Neural cell (in vitro differentiated cells): ENCODE results near the gene MYOG. TPM values are rescaled to one million over a fixed set of nuclear protein-coding genes. Genes with fewer than 3 reads are reported as not detected.

Experiments used
- H2AFZ ChIP-seq: fragments of 200-600, 300-800 bp; sonication (generic), shearing (Covaris generic); 2 replicates; pipeline ENCODE4 v1.6.0; 2014; ENCODE audit warnings: low read depth, mild to moderate bottlenecking, antibody characterized with exemption, low read length, moderate library complexity
- H3F3A ChIP-seq: fragments of 200-600 bp; shearing (Covaris generic); 2 replicates; pipeline ENCODE4 v1.6.1; 2016; ENCODE audit warnings: mild to moderate bottlenecking, moderate library complexity, mixed read lengths, antibody characterized with exemption, low read length; ENCODE audit not compliant: insufficient read depth, poor library complexity, severe bottlenecking
- H3K27ac ChIP-seq: fragments of 200-600, 300-800 bp; sonication (generic), shearing (Covaris generic); 2 replicates; pipeline ENCODE4 v1.5.1; 2014; ENCODE audit warnings: mild to moderate bottlenecking, low read length, moderate library complexity
- H3K27me3 ChIP-seq: fragments of 300-800, 200-600 bp; sonication (generic), shearing (Covaris generic); 2 replicates; pipeline ENCODE4 v1.6.0; 2014; ENCODE audit warnings: mild to moderate bottlenecking, low read depth, low read length, moderate library complexity; ENCODE audit not compliant: insufficient read depth
- H3K36me3 ChIP-seq: fragments of 300-800, 200-600 bp; sonication (generic), shearing (Covaris generic); 2 replicates; pipeline ENCODE4 v1.5.1; 2014; ENCODE audit warnings: mild to moderate bottlenecking, antibody characterized with exemption, low read length, moderate library complexity; ENCODE audit not compliant: insufficient read depth
- H3K4me2 ChIP-seq: fragments of 300-800, 200-600 bp; sonication (generic), shearing (Covaris generic); 2 replicates; pipeline ENCODE4 v1.6.0; 2014; ENCODE audit warnings: mild to moderate bottlenecking, low read length
- H3K4me3 ChIP-seq: fragments of 300-800, 200-600 bp; sonication (generic), shearing (Covaris generic); 2 replicates; pipeline ENCODE4 v1.5.1; 2014; ENCODE audit warnings: mild to moderate bottlenecking, low read length, moderate library complexity
- H3K79me2 ChIP-seq: fragments of 200-600 bp; shearing (Covaris generic); replicated peaks from 2 replicates; pipeline ENCODE4 v1.6.0; 2014; ENCODE audit warnings: mild to moderate bottlenecking, low read length, moderate library complexity; ENCODE audit not compliant: insufficient read depth
- H3K9ac ChIP-seq: fragments of 300-800, 200-600 bp; sonication (generic), shearing (Covaris generic); 2 replicates; pipeline ENCODE4 v1.6.1; 2016; ENCODE audit warnings: mild to moderate bottlenecking, low read length, mixed read lengths
- H3K9me2 ChIP-seq: fragments of 200-600 bp; shearing (Covaris generic); 2 replicates; pipeline ENCODE4 v1.6.1; 2016; ENCODE audit warnings: mild to moderate bottlenecking, low read length, mixed read lengths; ENCODE audit not compliant: insufficient read depth
- H3K9me3 ChIP-seq: fragments of 200-600, 300-800 bp; sonication (generic), shearing (Covaris generic); 2 replicates; pipeline ENCODE4 v1.6.1; 2016; ENCODE audit warnings: mild to moderate bottlenecking, mixed run types, low read length, moderate library complexity, mixed read lengths
- H4K20me1 ChIP-seq: fragments of 200-600 bp; shearing (Covaris generic); 2 replicates; pipeline ENCODE4 v1.6.1; 2016; ENCODE audit warnings: mild to moderate bottlenecking, mixed run types; ENCODE audit not compliant: insufficient read depth
- EP300 ChIP-seq: fragments of 450-650 bp; conservative IDR thresholded peaks from 2 replicates; pipeline ENCODE4 v1.6.1; 2014; ENCODE audit warnings: antibody characterized with exemption, mild to moderate bottlenecking, moderate library complexity; ENCODE audit not compliant: poor library complexity, severe bottlenecking
- EZH2 ChIP-seq: fragments of 200-600, 300-800 bp; shearing (Covaris generic), sonication (generic); IDR thresholded peaks from 2 replicates; pipeline ENCODE4 v1.6.1; 2014; ENCODE audit warnings: antibody characterized with exemption, low read length, borderline replicate concordance, mild to moderate bottlenecking; ENCODE audit not compliant: insufficient read depth, poor library complexity, severe bottlenecking
- MXI1 ChIP-seq: fragments of 450-650 bp; conservative IDR thresholded peaks from 2 replicates; pipeline ENCODE4 v1.6.1; 2014; ENCODE audit warnings: antibody characterized with exemption, mild to moderate bottlenecking; ENCODE audit not compliant: poor library complexity, severe bottlenecking
- POLR2AphosphoS5 ChIP-seq: IDR thresholded peaks from 2 replicates; pipeline ENCODE4 v1.6.1; 2012
- RAD21 ChIP-seq: fragments of 450-650 bp; conservative IDR thresholded peaks from 2 replicates; pipeline ENCODE4 v1.6.1; 2014; ENCODE audit warnings: antibody characterized with exemption, mild to moderate bottlenecking, moderate library complexity
- SMC3 ChIP-seq: fragments of 450-650 bp; conservative IDR thresholded peaks from 2 replicates; pipeline ENCODE4 v1.6.1; 2014; ENCODE audit warnings: antibody characterized with exemption, mild to moderate bottlenecking, moderate library complexity; ENCODE audit not compliant: poor library complexity
- TAF1 ChIP-seq: IDR thresholded peaks from 2 replicates; pipeline ENCODE4 v1.6.1; 2012; ENCODE audit warnings: low read depth
- polyA plus RNA-seq: library from polyadenylated mRNA; depleted of rRNA; stranded (reverse); fragments of >200 nt; gene quantifications from 2 replicates; pipeline ENCODE4 v1.2.3, GENCODE V29; 2014
- TF ChIP-seq, protein P1 (sequence below): fragments of 450-650 bp; IDR thresholded peaks from 2 replicates; pipeline ENCODE4 v1.5.1; 2014; ENCODE audit warnings: antibody characterized with exemption, mild to moderate bottlenecking, moderate library complexity; ENCODE audit not compliant: poor library complexity, severe bottlenecking
- TF ChIP-seq, protein P2 (sequence below): IDR thresholded peaks from 2 replicates; pipeline ENCODE4 v1.6.1; 2012; ENCODE audit warnings: borderline replicate concordance

The MYOG gene
- polyA plus RNA-seq, 1 donor from 2014 or later = not detected

DNA sequence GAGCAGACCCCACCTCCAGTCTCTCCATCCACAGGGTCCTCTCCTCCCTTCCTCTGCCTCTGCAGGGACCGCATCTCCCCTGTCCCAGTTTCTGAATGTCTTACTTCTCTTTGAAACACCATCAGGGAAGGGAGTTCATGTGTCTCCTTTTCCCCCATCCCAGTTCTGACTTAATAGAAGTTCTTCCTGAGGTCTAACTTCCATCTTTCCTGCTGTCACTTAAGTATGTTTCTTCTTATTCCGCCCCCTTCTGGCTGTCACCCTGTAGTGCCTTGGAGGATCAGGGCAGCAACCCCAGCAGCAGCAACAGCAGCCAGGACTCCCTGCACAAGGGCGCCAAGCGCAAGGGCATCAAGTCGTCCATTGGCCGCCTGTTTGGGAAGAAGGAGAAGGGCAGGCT is 29.3 kb downstream of the MYOG start:
- TF ChIP-seq EP300 = no peak
- no peak for TF ChIP-seq RAD21

DNA sequence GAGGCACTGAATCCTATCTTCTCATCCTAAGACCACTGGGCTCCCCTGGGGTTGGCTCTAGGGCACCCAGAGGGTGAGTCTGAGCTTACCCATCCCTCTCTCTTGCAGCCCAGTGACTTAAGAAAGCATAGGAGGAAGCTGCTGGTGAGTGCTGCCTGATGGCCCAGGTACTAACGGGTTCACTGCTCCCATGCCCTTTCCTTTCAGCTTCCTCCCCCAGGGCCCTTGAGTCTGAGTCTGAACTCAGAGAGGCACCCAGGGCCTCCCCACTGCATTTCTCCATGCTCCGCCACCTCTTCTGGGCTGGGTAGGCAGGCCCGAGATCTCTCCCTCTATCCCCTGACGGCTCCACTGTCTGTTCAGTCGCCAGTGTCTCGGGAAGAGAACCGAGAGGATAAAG is 29.8 kb downstream of the MYOG start:
- H3K36me3 ChIP-seq = no peaks in the 10 kb centered on the region
- no peak overlapping the region for H3K27ac ChIP-seq
- H3K9me2 ChIP-seq = no peaks in the 10 kb centered on the region
- TF ChIP-seq TAF1 (no peak), SMC3 (no peak), RAD21 (no peak), EZH2 (no peak), POLR2AphosphoS5 (no peak), MXI1 (no peak), EP300 (no peak)
- TF ChIP-seq, protein P1, sequence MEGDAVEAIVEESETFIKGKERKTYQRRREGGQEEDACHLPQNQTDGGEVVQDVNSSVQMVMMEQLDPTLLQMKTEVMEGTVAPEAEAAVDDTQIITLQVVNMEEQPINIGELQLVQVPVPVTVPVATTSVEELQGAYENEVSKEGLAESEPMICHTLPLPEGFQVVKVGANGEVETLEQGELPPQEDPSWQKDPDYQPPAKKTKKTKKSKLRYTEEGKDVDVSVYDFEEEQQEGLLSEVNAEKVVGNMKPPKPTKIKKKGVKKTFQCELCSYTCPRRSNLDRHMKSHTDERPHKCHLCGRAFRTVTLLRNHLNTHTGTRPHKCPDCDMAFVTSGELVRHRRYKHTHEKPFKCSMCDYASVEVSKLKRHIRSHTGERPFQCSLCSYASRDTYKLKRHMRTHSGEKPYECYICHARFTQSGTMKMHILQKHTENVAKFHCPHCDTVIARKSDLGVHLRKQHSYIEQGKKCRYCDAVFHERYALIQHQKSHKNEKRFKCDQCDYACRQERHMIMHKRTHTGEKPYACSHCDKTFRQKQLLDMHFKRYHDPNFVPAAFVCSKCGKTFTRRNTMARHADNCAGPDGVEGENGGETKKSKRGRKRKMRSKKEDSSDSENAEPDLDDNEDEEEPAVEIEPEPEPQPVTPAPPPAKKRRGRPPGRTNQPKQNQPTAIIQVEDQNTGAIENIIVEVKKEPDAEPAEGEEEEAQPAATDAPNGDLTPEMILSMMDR = no peak
- TF ChIP-seq, protein P2, sequence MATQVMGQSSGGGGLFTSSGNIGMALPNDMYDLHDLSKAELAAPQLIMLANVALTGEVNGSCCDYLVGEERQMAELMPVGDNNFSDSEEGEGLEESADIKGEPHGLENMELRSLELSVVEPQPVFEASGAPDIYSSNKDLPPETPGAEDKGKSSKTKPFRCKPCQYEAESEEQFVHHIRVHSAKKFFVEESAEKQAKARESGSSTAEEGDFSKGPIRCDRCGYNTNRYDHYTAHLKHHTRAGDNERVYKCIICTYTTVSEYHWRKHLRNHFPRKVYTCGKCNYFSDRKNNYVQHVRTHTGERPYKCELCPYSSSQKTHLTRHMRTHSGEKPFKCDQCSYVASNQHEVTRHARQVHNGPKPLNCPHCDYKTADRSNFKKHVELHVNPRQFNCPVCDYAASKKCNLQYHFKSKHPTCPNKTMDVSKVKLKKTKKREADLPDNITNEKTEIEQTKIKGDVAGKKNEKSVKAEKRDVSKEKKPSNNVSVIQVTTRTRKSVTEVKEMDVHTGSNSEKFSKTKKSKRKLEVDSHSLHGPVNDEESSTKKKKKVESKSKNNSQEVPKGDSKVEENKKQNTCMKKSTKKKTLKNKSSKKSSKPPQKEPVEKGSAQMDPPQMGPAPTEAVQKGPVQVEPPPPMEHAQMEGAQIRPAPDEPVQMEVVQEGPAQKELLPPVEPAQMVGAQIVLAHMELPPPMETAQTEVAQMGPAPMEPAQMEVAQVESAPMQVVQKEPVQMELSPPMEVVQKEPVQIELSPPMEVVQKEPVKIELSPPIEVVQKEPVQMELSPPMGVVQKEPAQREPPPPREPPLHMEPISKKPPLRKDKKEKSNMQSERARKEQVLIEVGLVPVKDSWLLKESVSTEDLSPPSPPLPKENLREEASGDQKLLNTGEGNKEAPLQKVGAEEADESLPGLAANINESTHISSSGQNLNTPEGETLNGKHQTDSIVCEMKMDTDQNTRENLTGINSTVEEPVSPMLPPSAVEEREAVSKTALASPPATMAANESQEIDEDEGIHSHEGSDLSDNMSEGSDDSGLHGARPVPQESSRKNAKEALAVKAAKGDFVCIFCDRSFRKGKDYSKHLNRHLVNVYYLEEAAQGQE = no peak
- no peaks in the 10 kb centered on the region for H4K20me1 ChIP-seq
- no peaks in the 10 kb centered on the region for H3F3A ChIP-seq
- no peak overlapping the region for H3K4me3 ChIP-seq
- H3K9me3 ChIP-seq = no peaks in the 10 kb centered on the region
- no peaks in the 10 kb centered on the region for H3K79me2 ChIP-seq
- no peak overlapping the region for H2AFZ ChIP-seq
- no peak overlapping the region for H3K9ac ChIP-seq
- no peak overlapping the region for H3K4me2 ChIP-seq
- H3K27me3 ChIP-seq = no peaks in the 10 kb centered on the region

More for the DNA sequence above, 29.3 kb downstream of the MYOG start:
- H3K36me3 ChIP-seq = no peaks in the 10 kb centered on the region
- no peaks in the 10 kb centered on the region for H4K20me1 ChIP-seq
- H3K9ac ChIP-seq = no peak overlapping the region
- no peak overlapping the region for H3K27ac ChIP-seq
- H3K9me2 ChIP-seq = no peaks in the 10 kb centered on the region
- no peak overlapping the region for H3K4me2 ChIP-seq
- H3K4me3 ChIP-seq = no peak overlapping the region
- H3K9me3 ChIP-seq = no peaks in the 10 kb centered on the region
- H3F3A ChIP-seq = no peaks in the 10 kb centered on the region
- no peaks in the 10 kb centered on the region for H3K27me3 ChIP-seq
- H3K79me2 ChIP-seq = no peaks in the 10 kb centered on the region
- no peak overlapping the region for H2AFZ ChIP-seq
